GM19023 (cell line): ENCODE data around the gene METTL8.
"Not testable (repeated sequence)": the region's sequence is repeated elsewhere in the genome, so short reads cannot be mapped to it uniquely, and the experiment has no call there.

ENCODE experiments used
- ATAC-seq: cut with Tn5 transposase; IDR thresholded peaks from one replicate; pipeline ENCODE4 v1.9.1; 2021; ENCODE audit warnings: mild to moderate bottlenecking, moderate library complexity; ENCODE audit not compliant: unreplicated experiment

METTL8 gene

GRCh38 chr2:171316755-171317337 is 116.9 kb downstream of the METTL8 start:
- ATAC-seq, result no peak

DNA sequence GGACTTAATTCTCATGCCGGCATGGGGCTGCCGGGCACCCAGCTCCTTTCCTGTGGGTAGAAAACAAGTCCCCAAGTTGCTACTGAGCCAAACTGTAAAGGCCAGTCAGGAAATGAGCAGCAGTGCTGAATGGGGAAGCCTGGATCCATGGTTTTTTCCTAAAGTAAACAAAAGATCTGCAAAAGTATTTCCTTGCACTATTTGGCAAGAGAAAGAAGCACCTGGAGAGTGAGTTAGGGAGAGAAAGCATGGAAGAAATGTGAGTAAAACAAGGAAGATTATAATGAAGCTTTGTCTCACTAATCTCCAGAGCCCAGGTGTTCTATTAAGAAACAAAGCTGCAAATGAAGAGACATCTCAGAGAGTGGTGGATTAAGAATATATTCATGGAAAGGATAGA is 117.6 kb downstream of the METTL8 start:
- ATAC-seq, result no peak

- ATAC-seq, result no peak
Observed at GRCh38 chr2:171315781-171316180, 118.0 kb downstream of the METTL8 start.

DNA sequence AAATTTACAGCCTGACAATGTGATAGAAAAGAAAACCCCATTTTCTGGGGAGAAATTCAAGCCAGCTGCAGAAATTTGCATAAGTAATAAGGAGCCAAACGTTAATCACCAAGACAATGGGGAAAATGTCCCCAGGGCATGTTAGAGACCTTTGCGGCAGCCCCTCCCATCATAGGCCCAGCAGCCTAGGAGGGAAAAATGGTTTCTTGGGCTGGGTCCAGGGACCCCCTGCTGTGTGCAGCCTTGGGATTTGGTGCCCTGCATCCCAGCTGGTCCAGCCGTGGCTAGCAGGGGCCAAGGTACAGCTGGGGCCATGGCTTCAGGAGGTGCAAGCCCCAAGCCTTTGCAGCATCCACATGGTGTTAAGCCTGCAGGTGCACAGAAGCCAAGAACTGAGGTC is 121.6 kb downstream of the METTL8 start:
- not testable (repeated sequence) for ATAC-seq

DNA sequence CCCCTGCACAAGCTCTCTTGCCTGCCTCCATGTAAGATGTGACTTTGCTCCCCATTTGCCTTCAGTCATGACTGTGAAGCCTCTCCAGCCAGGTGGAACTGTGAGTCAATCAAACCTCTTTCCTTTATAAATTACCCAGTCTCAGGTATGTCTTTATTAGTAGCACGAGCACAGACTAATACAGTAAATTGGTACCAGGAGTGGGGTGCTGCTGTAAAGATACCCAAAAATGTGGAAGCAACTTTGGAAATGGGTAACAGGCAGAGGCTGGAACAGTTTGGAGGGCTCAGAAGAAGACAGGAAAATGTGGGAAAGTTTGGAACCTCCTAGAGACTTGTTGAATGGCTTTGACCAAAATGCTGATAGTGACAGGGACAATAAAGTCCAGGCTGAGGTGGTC is 122.2 kb downstream of the METTL8 start:
- ATAC-seq, result not testable (repeated sequence)

GRCh38 chr2:171310889-171311288 is 122.9 kb downstream of the METTL8 start:
- no peak for ATAC-seq

GRCh38 chr2:171309455-171310286 is 124.1 kb downstream of the METTL8 start:
- ATAC-seq, result no peak

GRCh38 chr2:171308280-171309054 is 125.3 kb downstream of the METTL8 start:
- no peak for ATAC-seq

GRCh38 chr2:171307560-171307959 is 126.2 kb downstream of the METTL8 start:
- peak; percentile 63 for ATAC-seq

DNA sequence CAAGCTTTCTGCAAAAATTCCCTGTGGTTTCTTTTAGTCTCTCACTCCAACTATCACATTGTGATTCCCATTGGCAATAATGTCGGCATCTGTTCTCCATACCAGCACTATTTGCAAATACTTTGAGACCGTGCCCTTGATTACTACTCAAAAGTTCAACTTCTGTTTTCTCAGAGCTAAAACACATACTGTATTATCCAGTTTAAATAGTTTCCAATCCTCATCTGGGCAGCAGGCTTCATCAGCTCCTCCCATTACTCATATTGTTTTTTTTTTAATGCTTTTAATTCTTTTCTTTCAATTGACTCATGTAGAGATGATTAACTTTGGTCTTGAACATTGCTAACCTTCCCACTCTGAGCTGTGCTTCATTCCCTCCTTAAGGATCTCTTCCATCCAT is 135.8 kb downstream of the METTL8 start:
- no peak for ATAC-seq

DNA sequence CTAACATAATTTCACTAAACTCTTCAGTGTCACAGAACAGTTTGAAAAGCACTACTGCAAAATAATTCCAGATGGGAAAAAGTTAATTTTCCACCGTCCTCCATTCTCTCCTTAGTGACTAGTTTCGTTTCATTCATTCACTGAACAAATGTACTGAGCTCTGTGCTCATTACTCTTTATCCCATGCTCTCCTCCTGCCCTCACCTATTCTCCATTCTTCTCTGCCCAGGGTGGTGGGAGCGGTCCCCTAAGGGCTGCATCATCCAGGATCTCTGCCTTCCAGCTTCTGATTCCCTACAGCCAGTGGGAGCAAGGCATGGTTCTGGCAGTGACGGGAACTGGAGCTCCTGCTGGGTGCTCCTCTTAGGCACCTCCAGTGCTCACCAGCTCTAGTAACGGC is 139.2 kb downstream of the METTL8 start:
- no peak for ATAC-seq

DNA sequence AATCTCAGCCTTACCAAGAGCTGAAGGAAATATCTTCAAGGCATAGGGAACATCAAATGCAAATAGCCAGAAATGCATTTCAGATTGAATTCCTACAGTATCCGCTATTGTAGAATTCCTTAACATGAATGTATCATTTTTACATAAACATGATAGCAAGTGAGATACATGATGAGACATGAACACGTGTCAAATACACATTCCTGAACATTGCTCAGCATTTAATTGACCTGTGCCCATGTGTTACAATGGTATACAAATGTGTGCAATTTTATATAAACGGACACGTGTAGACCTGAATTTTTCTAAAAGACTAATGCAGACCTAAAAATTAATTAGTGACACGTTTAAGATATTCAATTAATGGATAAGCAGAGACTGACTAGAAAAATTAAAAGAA is 140.1 kb downstream of the METTL8 start:
- ATAC-seq, result no peak

GRCh38 chr2:171289991-171290390 is 143.8 kb downstream of the METTL8 start:
- ATAC-seq, result no peak

- no peak for ATAC-seq
Observed at GRCh38 chr2:171289316-171289715, 144.5 kb downstream of the METTL8 start.

- ATAC-seq, result no peak
Observed at GRCh38 chr2:171287611-171288010, 146.2 kb downstream of the METTL8 start.

- ATAC-seq, result no peak
Observed at GRCh38 chr2:171287036-171287571, 146.7 kb downstream of the METTL8 start.

- no peak for ATAC-seq
Observed at GRCh38 chr2:171281110-171281509, 152.7 kb downstream of the METTL8 start.

DNA sequence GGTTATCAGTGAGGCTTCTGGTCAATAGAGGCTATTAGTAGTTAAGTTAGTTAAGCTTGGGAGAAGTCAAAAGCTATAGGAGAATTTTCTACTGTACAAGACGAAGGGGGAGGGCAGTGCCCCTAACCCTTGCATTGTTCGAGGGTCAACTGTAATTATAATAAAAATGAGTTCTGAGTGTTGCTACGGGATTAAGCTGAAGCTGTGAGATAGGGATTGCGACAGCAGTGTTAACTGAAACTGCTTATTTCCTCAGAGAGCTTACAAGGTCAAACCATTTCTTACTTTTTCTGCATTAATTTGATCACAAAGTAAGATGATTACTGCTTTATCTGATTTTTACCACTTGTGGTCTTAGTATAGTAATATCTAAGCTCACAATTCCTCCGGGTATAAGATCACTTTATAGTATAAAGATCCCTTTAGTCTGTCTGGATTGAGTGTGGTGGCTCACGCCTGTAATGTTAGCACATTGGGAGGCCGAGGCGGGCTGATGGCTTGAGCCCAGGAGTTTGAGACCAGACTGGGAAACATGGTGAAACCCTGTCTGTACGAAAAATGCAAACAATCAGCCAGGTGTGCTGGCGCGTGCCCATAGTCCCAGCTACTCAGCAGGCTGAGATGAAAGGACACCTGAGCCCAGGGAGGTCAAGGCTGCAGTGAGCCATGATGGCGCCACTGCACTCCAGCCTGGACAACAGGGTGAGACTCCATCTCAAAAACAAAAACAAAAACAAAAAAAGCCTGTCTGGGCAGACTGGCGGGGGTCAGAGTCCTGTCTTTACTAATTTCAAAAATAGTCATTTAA is 153.6 kb downstream of the METTL8 start:
- no peak for ATAC-seq

- no peak for ATAC-seq
Observed at GRCh38 chr2:171274757-171275156, 159.0 kb downstream of the METTL8 start.

- ATAC-seq, result no peak
Observed at GRCh38 chr2:171271971-171272436, 161.8 kb downstream of the METTL8 start.

DNA sequence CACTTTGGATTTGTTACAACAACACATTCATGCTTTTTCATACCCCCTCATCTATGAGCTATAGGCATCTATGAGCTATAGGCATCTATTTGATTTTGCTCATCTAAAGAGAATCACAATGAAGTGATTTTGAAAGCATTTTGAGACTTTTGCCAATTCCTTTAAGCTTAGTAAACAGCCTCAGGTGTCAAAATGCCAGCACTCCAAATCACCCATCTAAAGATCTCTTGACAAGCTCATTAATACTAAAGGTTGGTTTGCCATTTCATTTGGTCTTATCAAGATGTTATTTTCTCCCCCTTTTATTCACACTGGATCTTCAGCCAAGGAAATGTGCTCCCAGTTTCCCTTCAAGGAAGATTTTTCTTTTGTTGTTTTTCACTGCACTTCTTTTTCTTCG is 162.4 kb downstream of the METTL8 start:
- no peak for ATAC-seq
